OCI-M2 (cell line): ENCODE measurements around the gene GRIK2.

ENCODE experiments used
- DNase-seq: peaks from one replicate; lab custom pipeline; 2025; ENCODE audit not compliant: unreplicated experiment; lab: John Stamatoyannopoulos, UW

The GRIK2 gene

DNA sequence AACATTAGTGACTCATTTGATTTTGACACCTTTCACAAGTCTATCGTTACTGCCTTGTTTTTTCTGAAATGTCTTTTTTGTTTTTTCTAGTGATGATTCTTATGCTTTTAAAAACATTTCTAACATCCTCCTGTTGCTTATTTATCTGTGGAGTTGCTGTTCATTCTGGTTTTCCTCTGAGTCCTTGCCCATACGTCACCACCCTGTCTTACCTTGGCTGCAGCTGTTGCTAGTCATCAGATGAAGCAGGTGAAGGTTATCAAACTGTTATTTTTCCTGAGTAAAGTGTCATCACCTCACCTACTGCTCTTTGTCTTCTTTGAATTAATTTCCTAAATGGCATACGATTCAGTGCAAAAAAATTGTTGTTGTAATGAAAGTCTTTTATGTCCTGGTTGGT, 376.6 kb downstream of the GRIK2 start:
- DNase-seq, result no peak

DNA sequence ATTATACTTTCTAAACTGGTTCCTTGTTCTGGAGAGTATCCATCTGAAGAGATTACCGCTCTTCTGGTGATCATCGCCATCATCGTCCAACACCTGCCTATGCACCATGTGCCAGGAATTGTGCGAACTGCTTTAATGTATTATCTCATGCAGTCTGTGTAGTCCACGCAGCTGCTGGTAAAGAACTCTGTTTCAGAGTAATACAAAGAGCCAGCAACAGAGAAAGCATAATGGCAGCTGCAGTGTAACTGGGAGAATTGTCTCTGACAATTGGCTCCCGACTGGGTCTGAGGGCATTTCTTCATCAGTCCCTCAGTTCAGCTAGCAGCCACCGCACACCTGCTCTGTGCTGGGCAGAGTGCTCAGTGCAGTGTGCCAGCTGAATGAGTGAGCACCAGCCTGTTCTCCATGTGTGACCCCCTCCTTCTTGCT, 383.4 kb downstream of the GRIK2 start:
- DNase-seq, result no peak

DNA sequence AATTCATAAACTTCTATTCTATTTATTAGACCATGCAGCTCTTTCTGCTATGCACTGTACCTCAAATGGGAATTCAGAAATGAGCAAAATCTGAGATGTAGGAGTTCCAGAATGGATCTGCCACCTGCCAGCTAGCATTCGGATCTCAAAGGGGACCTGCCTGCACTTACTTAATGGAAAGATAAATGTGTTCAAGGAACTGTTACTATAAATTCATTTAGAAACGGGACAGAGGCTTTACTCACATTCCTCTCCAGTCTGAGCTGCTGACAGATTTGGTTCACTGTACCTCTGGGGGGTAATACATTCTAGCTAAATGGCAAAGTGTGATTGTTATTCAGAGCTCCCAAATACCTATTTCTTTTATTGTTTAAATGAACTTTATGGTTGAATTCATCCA, 384.1 kb downstream of the GRIK2 start:
- no peak for DNase-seq

DNA sequence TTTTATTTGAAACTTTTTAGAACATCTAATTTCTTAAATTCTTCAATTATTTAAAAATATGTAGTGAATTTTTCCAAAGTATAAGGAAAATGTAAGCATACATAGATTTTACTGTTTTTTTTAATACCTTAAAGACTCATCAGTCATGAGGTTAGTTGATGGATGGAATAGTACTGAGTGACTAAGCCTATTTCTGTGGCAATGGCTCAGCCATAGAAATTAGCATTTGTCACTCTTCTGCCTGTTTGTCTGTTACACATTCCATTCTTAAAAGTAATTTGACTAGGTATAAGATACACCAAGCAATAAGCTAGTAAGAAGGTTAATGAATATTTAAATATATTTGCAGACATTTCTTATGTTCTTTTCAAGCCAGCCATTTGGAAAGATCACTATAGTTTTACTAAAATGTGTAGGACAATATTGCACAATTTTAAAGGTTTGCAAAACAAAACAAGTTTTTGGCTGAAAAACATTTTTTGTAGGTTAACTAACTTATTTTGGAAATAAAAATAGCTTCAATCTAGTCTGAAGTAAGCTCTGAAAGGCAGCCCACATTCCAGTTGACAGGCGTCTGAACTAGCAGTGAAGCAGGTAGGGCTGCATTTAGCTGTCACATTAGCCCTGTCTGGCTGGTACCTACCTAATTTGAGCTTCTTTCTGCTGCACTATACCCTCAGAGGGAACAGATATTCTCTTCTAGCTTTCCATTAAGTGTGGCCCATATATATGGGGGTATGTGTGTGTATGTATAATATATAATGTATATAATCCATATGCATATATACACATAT, 385.7 kb downstream of the GRIK2 start:
- no peak for DNase-seq

DNA sequence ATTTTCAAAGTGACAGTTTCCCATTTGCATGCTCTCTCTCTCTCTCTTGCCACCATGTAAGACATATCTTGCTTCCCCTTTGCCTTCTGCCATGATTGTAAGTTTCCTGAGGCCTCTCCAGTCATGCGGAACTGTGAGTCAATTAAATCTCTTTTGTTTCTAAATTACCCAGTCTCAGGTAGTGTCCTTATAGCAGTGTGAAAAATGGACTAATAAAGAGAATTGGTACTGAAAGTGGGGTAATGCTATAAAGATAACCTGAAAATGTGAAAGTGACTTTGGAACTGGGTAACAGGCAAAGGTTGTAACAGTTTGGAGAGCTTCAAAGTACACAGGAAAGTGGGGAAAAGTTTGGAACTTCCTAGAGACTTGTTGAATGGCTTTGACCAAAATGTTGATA, 389.8 kb downstream of the GRIK2 start:
- DNase-seq, result no peak

DNA sequence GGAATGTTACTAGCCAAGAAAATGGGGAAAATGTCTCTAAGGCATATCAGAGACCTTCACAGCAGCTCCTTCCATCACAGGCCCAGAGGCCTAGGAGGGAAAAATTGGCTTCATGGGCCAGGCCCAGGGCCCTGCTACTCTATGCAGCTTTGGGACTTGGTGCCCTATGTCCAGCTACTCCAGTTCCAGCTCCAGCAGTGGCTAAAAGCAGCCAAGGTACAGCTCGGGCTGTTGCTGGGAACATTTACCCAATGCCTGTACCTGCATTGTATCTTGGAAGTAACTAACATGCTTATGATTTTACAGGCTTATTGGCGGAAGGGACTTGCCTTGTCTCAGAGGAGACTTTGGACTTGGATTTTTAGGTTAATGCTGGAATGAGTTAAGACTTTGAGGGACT, 390.6 kb downstream of the GRIK2 start:
- no peak for DNase-seq

DNA sequence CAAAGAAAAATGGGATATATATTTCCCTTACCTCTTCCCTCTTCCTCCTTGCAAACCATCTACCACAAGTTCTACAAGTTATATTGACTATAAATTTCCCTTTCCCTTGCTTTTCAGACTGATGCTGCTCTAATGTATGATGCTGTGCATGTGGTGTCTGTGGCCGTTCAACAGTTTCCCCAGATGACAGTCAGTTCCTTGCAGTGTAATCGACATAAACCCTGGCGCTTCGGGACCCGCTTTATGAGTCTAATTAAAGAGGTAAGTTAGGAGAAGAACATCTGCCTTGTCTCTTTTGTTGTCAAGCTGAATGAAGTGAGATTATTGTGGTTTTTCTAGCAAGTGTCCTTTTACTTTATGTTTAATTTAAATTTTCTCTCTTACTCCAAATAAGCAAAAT, 406.0 kb downstream of the GRIK2 start:
- no peak for DNase-seq

DNA sequence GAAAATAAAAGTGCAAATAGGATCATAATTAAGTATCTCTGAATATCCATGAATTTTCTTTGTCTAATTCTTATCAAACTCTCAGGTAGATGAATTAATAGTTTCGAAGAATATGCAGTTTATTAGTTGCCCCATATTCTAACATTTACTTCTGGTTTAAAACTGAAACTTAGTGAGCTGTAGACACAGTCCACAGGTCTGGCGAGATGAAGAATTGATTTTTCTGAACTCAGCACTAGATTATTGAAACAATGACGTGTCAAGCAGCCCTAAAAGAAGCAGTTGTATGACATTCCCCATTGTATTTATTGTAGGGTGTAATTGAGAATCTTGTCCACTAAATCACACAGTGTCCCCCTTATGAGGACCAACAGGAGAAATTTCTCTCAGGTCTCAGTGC, 407.1 kb downstream of the GRIK2 start:
- DNase-seq, result no peak

DNA sequence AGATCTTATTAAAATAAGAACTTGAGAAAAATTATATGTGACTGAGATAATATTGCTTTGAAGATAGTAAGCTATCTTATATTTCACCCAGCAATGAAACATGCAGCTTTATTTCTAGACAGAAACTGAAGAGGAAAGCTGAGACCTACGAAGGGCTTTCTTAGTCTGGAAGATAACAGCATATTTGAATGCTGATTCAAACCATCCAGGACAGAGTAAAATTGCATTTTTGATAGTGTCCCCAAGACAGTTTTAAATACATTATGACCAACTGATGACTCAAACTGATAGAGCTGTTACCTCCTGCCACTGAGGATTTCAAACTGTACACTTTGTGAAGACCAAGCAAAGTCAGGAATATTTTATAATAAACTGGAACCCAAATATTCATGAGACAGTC, 409.6 kb downstream of the GRIK2 start:
- no peak for DNase-seq

DNA sequence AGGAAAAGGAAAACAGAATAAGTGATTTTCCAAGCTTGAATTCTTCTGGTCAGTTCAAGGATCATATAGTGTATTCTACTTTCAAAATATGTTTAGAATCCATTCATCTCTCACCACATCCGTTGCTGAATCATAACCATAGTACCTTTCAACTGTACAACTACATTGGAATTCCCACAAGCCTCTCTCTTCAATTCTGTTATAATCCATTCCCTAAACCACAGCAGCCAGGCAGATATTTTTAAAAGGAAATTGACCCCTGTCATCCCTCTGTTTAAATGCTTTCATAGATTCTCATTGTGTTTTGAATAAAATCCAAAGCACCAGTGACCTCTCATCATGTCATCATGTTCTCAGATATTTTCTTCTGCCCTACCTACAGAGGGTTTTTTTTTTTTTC, 412.7 kb downstream of the GRIK2 start:
- DNase-seq, result no peak

DNA sequence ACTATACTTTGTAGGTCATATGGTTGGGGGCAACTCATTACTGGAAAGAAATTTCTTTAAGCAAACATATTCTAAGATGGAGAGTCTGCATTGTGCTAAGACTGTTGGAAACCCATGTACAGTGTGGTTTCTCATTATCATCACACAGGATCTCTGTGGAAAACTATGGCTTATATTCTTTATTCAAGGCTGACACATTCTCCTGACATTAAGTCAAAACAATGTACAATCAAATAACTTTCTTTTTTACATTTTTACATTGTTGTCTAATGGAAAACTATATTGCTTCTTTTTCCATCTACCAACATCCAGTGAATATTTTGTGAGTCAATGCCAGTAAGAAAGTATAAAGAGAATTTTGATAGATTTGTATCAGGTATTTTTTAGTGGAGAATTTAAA, 417.6 kb downstream of the GRIK2 start:
- DNase-seq, result no peak

DNA sequence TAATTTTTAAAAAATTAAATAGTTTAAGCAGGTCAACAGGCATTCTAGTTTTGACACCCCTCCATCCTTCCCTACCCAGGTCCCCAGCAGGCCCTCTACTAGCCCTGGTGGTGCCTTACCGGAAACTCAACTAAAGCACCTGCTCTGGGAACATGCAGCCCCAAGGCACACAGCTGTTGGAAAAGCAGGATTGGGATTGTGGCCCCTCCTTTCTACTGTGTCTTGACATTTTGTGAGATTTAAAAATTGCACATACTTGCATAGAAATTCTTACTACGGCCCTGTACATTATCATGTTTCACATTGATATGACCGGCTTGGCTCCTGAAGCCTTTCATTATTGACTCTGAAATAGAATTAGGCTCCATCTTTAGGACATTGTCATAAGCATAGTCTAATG, 423.2 kb downstream of the GRIK2 start:
- no peak for DNase-seq

DNA sequence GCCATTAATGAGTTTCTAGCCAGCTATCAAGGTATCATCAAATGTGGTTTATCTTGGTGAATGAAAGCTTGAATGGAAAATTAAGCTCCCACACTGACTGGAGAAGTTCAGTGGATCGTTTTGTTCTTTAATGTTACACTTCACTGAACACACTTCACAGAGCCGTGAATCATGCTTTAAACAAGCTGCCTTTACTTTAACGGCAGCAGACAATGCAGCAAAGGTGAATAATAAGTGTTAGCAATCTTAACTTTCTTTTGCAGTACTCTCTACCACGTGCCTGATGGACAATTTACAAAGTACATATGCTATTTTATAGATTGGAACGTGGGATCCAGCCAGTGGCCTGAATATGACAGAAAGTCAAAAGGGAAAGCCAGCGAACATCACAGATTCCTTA, 424.5 kb downstream of the GRIK2 start:
- DNase-seq, result no peak

DNA sequence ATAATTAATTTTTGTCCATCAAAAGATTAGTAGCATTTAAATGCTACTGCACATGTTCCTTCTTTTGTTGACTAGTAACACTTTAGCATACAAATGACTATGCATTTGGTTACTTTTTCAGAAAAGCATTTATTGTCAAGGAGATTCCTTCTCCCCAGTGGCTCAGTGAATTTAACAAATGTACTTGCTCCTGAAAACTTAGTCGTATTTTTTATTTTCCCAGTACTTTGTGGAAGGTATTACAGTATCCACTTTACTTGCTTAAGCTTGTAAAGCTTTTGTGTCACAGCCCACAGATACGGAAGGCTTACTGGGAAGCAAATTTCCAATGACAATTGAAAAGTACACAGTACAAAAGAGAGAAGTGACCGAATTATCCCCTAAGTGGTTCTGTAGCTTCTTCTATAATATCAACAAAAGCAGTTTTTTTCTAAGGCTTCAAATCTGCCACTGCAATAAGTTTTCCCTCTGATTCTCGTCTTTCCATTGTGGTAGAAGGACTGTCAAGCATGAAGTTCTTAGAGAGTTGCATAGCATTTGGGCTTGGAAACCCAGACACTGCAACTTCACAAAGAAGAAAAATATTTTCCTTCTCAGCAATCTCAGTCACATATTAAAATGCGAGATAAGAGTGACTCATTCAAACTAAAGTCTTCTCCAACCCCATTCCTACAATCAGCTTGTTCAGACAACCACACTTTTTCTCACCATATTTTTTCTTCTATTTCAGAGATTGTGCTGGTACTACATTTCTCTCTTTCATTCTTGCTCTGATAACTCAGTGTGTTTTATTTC, 431.2 kb downstream of the GRIK2 start:
- no peak for DNase-seq

DNA sequence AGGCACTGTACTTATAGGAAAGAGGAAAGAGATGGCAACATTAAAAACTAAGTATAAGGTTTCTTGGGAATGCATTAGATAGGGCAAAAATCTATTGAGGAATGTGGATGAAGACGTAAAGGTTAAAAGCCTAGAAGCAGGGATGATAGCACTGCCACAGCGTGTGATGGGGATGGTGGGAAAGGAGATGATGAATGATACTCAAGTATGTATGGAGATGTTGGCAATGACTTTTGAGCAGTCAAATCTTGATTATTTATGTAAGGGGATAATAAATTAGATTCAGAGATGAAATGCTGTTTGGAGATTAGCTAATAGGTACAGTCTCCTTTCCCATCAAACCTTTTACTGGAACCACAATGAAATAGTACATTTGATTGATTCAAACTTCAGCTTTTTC, 432.8 kb downstream of the GRIK2 start:
- no peak for DNase-seq

DNA sequence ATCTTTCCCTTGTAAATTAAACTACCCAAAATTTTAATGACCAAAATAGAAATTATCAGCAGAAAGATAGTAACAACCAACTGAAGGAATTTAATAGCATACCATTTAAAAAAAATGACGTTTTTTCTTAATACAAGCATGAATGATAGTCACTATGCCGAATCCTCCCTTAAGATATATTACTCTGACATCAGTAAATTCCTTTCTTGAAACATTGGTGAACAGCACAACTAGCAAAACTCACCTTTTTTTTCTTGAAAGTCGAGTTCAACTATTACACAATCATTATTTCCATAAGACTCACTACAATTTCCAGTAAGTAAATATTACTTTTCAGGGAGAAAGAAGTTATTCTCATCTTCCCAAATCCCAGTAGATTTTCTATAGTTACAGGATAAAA, 433.2 kb downstream of the GRIK2 start:
- no peak for DNase-seq

DNA sequence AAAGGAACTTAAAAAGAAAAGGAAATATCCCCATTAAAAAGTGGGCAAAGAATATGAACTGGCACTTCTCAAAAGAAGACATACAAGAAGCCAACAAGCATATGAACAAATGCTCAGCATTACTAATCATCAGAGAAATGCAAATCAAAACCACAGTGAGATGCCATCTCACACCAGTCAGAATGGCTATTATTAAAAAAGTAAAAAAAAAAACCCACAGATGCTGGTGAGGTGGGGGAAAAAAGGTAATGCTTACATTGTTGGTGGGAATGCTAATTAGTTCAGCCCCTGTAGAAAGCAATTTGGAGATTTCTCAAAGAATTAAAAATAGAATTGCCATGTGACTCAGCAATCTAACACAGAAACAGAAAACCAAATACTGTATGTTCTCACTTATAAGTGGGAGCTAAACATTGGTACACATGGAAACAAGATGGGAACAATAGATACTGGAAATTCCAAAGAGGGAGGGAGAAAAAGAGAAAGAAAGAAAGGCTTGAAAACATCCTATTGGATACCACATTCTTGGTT, 437.1 kb downstream of the GRIK2 start:
- no peak for DNase-seq

DNA sequence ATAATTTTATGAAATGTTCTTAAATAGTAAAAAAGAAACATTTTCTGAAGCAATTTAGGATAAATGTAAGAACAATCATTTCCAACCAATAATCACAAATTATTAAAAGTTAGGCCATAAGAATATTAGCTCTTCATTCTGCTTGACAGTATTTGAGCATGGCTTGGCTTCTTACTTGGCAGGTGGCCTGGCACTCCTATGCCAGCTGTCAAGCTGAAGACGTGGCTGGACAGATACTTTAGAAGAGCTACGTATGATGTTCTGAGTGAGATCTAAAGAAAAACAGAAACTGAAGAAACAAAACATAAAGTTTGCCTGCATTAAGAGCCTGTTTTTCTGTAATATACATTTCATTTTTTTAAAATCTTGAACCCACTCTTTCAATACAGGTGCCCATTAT, 438.9 kb downstream of the GRIK2 start:
- no peak for DNase-seq

DNA sequence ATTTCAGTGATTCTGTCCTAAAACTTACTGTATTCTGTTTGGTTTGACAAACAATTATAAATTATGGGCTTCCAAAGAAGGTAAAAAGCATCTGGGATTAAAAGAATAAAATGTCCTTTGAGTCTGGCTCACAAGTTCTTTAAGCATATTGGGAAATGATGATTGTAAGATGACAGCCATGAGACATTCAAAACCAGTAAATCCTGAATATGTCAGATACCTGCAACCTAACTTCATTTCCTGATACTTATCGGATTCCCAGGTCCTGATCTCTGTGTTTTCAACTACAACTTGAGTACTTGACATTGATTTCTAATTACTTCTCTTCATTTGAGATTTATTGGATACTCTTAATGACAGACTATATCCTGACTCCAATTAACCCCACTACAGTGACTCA, 446.6 kb downstream of the GRIK2 start:
- no peak for DNase-seq

DNA sequence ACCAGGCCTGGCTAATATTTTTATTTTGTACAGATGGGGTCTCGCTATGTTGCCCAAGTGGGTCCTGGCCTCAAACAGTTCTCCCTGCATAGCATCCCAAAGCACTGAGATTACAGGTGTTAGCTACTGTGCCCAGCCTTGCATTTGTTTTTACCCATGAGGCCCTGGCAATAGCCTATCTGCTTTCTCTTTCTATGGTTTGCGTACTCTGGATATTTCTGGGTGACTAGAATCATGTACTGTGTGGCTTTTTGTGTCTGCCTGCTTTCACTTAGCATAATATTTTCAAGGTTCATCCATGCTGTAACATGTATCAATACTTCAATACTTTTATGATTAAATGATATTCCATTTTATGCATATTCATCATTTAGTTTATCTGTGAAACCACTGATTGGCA, 451.7 kb downstream of the GRIK2 start:
- DNase-seq, result no peak

DNA sequence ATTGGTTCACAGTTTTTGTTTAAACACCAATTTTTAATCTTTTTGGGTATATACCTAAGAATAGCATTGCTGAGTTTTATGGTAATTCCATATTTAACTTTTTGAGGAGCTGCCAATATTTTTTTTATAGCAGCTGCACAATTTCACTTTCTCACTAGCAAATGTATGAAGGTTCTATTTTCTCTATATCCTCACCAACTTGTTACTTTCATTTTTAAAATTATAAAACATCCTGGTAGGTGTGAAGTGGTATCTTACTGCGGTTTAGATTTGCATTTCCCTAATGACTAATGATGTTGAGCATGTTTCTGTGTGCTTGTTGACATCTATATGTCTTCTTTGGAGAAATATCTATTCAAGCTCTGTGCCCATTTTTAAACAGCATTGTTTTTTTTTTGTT, 452.1 kb downstream of the GRIK2 start:
- DNase-seq, result no peak

DNA sequence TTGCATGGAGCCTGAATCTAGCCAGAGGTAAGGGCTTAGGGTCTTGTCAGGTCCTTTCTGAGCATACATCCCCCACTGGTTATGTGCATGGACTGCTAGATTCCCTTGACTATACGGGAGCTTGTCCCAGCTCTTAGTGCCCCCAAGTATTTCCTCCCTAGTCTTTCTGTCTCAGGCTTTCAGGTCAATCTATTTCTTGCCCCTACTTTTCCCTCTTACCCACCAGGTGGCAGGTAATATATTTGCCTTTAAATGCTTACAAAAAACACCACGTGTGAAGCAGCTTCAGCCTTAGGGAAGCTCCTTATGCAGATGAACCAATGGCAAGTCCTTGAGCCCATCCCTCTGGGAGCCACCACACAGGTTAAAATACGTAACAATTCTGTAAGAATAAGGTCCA, 454.2 kb downstream of the GRIK2 start:
- DNase-seq, result no peak
